ENCODE data around the gene CDC42BPG.
A peak's percentile ranks its signal among the peaks of the same experiment; 100 is the strongest.

CDC42BPG gene

DNA sequence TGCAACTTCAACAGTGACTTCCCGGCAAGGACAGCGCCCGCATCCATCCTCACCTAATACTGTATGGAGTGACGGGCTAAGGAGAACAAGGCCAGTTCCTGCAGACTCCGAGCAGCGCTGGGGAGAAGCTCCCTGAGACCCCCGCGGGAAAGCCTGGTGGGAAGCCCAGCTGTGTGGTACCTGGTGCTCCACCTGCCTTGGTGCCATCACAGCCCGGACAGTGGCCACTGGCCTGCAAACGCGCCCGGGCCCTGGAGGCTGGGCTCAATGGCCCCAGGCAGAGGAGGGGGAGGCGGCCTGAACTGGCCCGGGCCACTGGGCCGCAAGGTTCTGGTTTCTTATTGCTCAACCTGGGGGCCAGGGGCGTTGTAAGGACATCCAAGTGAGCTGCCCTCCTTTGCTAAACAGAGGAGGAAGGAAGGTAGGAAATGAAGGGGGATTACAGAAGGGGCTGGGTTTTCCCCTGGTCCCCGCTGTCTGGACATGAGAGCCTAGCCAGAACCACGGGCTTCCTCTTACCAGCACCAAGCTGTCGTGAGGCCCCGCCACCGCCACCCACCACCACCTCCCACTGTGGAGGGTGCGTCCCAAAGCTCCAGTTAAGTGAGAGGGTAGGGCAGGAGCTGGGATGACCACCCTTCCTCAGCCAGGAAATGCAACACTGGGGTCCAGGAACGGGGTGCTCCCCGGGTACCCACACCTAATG is 8.5 kb upstream of the CDC42BPG start:
- DNase-seq (ENCODE audit: low spot score), result peak; percentile 61
- TF ChIP-seq, protein P1, sequence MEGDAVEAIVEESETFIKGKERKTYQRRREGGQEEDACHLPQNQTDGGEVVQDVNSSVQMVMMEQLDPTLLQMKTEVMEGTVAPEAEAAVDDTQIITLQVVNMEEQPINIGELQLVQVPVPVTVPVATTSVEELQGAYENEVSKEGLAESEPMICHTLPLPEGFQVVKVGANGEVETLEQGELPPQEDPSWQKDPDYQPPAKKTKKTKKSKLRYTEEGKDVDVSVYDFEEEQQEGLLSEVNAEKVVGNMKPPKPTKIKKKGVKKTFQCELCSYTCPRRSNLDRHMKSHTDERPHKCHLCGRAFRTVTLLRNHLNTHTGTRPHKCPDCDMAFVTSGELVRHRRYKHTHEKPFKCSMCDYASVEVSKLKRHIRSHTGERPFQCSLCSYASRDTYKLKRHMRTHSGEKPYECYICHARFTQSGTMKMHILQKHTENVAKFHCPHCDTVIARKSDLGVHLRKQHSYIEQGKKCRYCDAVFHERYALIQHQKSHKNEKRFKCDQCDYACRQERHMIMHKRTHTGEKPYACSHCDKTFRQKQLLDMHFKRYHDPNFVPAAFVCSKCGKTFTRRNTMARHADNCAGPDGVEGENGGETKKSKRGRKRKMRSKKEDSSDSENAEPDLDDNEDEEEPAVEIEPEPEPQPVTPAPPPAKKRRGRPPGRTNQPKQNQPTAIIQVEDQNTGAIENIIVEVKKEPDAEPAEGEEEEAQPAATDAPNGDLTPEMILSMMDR (IDR thresholded peaks at IDR 0.05; ENCODE audit: extremely low read depth, missing control alignments), result no peak

DNA sequence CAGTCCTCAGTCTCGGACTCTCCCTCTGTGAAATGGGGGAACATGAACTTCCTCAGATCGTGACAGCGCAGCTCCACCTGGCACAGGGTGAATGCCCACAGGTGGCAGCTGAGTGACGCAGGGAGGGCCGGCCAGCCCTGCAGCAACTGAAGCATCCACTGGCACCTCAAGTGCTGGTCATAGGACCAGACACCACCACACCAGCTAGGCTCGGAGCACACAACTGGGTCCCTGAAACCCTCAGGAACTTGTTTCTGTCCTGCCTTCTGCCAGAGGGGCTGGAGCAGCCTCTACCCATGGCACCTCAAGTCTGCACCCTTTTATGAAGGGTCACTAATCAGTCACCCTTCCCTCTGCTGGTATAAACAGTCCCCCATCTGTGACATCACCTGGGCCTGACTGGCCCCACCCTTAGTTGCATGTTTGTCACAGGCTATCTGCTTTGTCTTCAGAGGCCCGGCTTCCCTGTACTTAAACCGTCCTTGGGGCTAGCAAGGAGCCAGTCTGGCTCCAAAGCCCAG is 7.4 kb upstream of the CDC42BPG start:
- DNase-seq (ENCODE audit: low spot score), result peak; percentile 71
- TF ChIP-seq, protein P1 (IDR thresholded peaks at IDR 0.05; ENCODE audit: extremely low read depth, missing control alignments), result no peak

DNA sequence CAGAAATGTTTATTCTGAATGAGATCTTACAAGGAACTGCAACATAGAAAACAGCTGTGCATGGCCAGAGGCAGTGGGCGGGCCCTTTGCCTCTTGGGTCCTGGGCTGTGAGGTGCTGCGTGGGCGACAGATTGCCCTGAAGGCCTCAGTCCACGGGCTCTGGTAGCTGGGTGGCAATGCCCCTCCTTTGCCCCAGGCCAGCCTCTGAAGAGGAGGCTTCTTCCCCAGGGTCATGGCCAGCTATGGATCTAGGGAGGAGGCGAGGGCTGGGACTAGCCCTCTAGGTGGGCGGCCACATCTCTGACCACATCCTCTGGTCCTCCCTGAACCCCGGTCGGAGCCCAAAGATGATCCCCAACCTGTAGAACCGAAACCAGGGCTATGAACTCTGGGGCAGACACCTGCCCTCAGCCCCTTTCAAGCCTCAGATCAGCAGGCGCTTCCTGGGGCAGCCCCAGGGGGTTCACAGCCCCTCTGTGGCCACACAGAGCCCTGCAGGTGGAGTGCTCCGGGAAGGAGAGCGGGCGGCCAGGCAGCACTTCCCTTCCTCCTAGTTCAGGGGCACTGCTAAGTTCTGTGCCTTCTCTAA is 6.6 kb upstream of the CDC42BPG start:
- peak; percentile 91 for DNase-seq (ENCODE audit: low spot score)

DNA sequence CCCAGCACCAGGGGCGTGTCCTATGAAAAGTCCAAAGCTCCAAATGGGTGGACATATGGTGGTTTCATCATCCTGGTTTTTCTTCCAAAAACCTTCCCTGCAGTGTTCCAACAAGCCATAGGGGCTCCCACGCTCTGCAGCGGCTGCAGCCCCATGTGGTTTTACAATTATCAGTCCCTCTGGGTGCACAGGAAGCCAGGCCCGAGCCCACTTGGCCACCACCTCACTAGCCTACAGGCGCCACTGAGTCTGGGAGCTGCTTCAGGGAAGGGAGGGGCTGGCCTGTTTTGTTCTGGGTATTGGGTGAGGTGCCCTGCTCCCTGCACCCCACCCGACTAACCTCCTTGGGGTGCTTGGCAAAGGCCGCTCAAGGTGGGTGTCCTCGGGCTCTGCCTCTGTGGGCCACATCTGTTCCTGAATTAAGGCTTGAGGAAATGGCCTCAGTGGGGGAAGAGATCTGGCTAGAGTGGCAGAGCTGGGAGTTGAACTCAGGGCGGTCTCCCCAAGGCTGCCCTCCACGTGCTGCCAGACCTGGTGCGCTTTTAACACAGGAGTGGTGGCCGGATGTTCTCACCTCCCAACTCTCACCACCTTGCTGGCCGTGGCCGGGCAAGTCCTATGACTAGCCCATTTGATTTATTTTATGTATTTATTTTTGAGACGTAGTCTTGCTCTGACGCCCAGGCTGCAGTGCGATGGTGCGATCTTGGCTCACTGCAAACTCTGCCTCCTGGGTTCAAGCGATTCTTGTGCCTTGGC is 5.3 kb upstream of the CDC42BPG start:
- TF ChIP-seq, protein P1 (IDR thresholded peaks at IDR 0.05; ENCODE audit: extremely low read depth, missing control alignments), result no peak
- DNase-seq (ENCODE audit: low spot score), result no peak

More for the DNA sequence above, 6.6 kb upstream of the CDC42BPG start:
- TF ChIP-seq, protein P1 (IDR thresholded peaks at IDR 0.05; ENCODE audit: extremely low read depth, missing control alignments), result peak; percentile 14

DNA sequence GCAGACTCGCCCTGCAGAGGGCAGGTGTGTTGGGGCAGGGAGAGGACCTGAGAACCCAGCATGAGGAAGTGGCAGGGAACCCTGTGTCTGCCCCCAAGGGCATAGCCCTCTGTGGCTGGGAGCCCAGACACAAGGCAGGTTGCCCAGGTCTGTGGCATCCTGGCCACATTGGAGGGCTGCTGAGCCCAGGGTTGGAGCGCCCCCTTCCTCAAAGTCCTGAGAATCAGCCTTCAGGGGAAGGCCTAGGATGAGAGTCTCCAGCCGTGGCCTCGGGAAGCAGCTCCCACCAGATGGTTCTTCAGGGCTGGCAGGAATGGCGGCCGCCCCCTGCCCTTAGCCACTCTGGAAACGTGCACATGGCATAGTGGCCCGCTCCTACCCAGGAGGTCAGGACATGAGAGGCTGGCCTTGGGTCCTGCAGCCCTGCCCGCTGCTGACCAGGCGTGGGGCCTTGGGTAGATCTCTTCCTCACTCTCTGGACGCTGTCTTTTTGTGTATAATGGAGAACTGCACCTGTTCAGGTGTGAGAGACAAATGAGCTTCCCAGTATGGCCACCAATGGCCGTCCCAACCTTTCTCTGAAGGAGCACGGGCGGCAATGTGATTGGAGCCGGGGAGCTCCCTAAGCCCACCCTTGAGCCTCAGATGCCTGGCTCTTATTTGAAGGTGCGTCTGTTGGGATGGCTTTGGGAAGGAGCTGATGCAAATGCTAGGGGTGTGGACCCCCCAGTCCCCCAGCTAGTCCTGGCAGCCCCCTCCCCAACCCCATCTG is 4.6 kb upstream of the CDC42BPG start:
- no peak for DNase-seq (ENCODE audit: low spot score)
- TF ChIP-seq, protein P1 (IDR thresholded peaks at IDR 0.05; ENCODE audit: extremely low read depth, missing control alignments), result peak; percentile 17

DNA sequence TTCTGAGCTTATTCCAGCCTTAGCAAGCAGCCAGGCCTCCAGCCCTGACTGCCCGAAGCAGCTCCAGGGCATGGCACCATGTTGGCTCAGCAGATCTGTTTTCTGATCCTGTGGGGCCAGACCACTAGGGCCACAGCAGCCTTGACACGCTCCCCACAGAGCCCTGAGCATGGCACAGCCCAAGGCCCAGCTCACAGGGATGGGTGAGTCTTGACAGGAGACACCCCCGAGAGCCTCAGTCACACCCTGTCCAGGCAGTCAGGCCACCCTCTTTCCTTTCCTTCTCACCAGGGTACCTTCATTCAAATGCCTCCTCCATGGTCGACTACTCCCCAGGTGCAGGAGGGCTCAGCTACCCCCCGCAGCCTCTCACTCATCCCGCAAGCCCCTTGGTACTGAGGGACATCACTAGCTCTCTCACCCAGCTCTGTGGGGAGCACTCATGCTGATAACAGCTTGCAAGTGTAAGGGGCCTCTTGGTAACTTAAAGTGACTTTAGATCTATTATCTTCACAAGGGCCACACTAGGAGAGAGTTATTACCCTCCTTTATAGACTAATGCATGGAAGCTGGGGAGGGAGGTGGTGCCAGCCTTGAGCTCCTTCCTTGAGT is 3.9 kb upstream of the CDC42BPG start:
- TF ChIP-seq, protein P1 (IDR thresholded peaks at IDR 0.05; ENCODE audit: extremely low read depth, missing control alignments), result no peak
- DNase-seq (ENCODE audit: low spot score), result no peak
